ENCODE measurements around the gene OTOGL.

GRCh38 chr12:80411787-80412186, 312.4 kb downstream of the OTOGL start:
- TF ChIP-seq PKNOX1 (IDR thresholded peaks at IDR 0.05) = no peak
- TF ChIP-seq SUZ12 (IDR thresholded peaks at IDR 0.05) = no peak
- no peak for TF ChIP-seq ELF4 (IDR thresholded peaks at IDR 0.05)
- TF ChIP-seq BHLHE40 (IDR thresholded peaks at IDR 0.05; ENCODE audit: borderline replicate concordance) = no peak
- TF ChIP-seq SP1 (IDR thresholded peaks at IDR 0.05) = no peak
- TF ChIP-seq NFRKB (IDR thresholded peaks at IDR 0.05) = no peak
- no peak for TF ChIP-seq FOXM1 (IDR thresholded peaks at IDR 0.05; ENCODE audit: borderline replicate concordance)
- TF ChIP-seq TARDBP (IDR thresholded peaks at IDR 0.05) = no peak
- TF ChIP-seq FOXA1 (IDR thresholded peaks at IDR 0.05) = no peak

Measured in HEK293T (cell line).